Measurements from ENCODE around the gene LRRTM4. TPM values are rescaled to one million over a fixed set of nuclear protein-coding genes. Genes with fewer than 3 reads are reported as not detected.

The LRRTM4 gene
- total RNA-seq, 1 donor from 2014 or later, result 0.55 TPM

GRCh38 chr2:77271262-77271661 is 250.9 kb downstream of the LRRTM4 start:
- DNase-seq, result no peak
- intact Hi-C loops (cut with micrococcal nuclease), result no loop called here

GRCh38 chr2:77270433-77270832 is 251.7 kb downstream of the LRRTM4 start:
- Histone ChIP-seq H3K27ac (replicated peaks) (no peak overlapping the region), H3K27me3 (ENCODE audit: low read depth) (no peaks in the 10 kb centered on the region), H3K36me3 (no peaks in the 10 kb centered on the region), H3K9me3 (replicated peaks) (no peaks in the 10 kb centered on the region), H3K4me1 (no peaks in the 10 kb centered on the region), H3K4me3 (no peak overlapping the region)
- no peak for DNase-seq
- intact Hi-C loops (cut with micrococcal nuclease), result no loop called here
- TF ChIP-seq CTCF (IDR thresholded peaks at IDR 0.05; ENCODE audit: borderline replicate concordance), result no peak

More at GRCh38 chr2:77271262-77271661, 250.9 kb downstream of the LRRTM4 start:
- no peaks in the 10 kb centered on the region for H3K4me1 ChIP-seq
- H3K27me3 ChIP-seq (ENCODE audit: low read depth), result no peaks in the 10 kb centered on the region
- TF ChIP-seq CTCF (IDR thresholded peaks at IDR 0.05; ENCODE audit: borderline replicate concordance), result no peak
- no peaks in the 10 kb centered on the region for H3K9me3 ChIP-seq (replicated peaks)
- no peak overlapping the region for H3K27ac ChIP-seq (replicated peaks)
- H3K36me3 ChIP-seq, result no peaks in the 10 kb centered on the region
- H3K4me3 ChIP-seq, result no peak overlapping the region

GRCh38 chr2:77268626-77269025 is 253.6 kb downstream of the LRRTM4 start:
- intact Hi-C loops (cut with micrococcal nuclease), result no loop called here
- TF ChIP-seq CTCF (IDR thresholded peaks at IDR 0.05; ENCODE audit: borderline replicate concordance), result no peak
- Histone ChIP-seq H3K27me3 (ENCODE audit: low read depth) (no peaks in the 10 kb centered on the region), H3K4me3 (no peak overlapping the region), H3K27ac (replicated peaks) (no peak overlapping the region), H3K36me3 (no peaks in the 10 kb centered on the region), H3K4me1 (no peaks in the 10 kb centered on the region), H3K9me3 (replicated peaks) (no peaks in the 10 kb centered on the region)
- no peak for DNase-seq

- Histone ChIP-seq H3K4me1 (peaks cover 3% of the 10 kb centered on the region), H3K36me3 (no peaks in the 10 kb centered on the region), H3K27ac (replicated peaks) (no peak overlapping the region), H3K4me3 (no peak overlapping the region), H3K9me3 (replicated peaks) (peaks cover 17% of the 10 kb centered on the region), H3K27me3 (ENCODE audit: low read depth) (no peaks in the 10 kb centered on the region)
- no peak for TF ChIP-seq CTCF (IDR thresholded peaks at IDR 0.05; ENCODE audit: borderline replicate concordance)
- intact Hi-C loops (cut with micrococcal nuclease), result no loop called here
- DNase-seq, result no peak
Observed at GRCh38 chr2:77232909-77233425, 289.2 kb downstream of the LRRTM4 start.

GRCh38 chr2:77228391-77228790 is 293.8 kb downstream of the LRRTM4 start:
- H3K27me3 ChIP-seq (ENCODE audit: low read depth), result no peaks in the 10 kb centered on the region
- peaks cover 3% of the 10 kb centered on the region for H3K4me1 ChIP-seq
- no peaks in the 10 kb centered on the region for H3K36me3 ChIP-seq
- intact Hi-C loops (cut with micrococcal nuclease), result no loop called here
- TF ChIP-seq CTCF (IDR thresholded peaks at IDR 0.05; ENCODE audit: borderline replicate concordance), result no peak
- no peak overlapping the region for H3K4me3 ChIP-seq
- H3K27ac ChIP-seq (replicated peaks), result no peak overlapping the region
- peaks cover 4% of the 10 kb centered on the region for H3K9me3 ChIP-seq (replicated peaks)
- DNase-seq, result no peak
